Measurements from ENCODE around the gene P2RY6.

- no peak for TF ChIP-seq GATA2 (IDR thresholded peaks at IDR 0.05; ENCODE audit: low read depth, low read length)
- no peak for TF ChIP-seq GATA3 (IDR thresholded peaks at IDR 0.05; ENCODE audit: low read depth, low read length)
Observed at GRCh38 chr11:73286240-73286810, 14.2 kb downstream of the P2RY6 start.

Data from SH-SY5Y (cell line).